Thymus (tissue), 11 donors: ENCODE results near the gene FERD3L. TPM values are rescaled to one million over a fixed set of nuclear protein-coding genes. Genes with fewer than 3 reads are reported as not detected.

Experiments used
- DNase-seq, 9 donors: peaks; one replicate each; pipeline ENCODE4 v3.0.0-alpha.2; 2013; ENCODE audit warnings: low spot score in 9 of 9, low read depth in 6 of 9, missing footprints in 1 of 9
- H3K27ac ChIP-seq, 2 donors: one replicate each; pipeline ENCODE4 v1.5.1; 2013; ENCODE audit warnings: control low read depth in 1 of 2, low read depth in 1 of 2, low read length in 1 of 2, mild to moderate bottlenecking in 1 of 2, moderate library complexity in 1 of 2
- H3K27me3 ChIP-seq, 2 donors: one replicate each; pipeline ENCODE4 v1.5.1; 2013; ENCODE audit warnings: low read length in 1 of 2; ENCODE audit not compliant: control insufficient read depth in 2 of 2, insufficient read depth in 1 of 2
- H3K36me3 ChIP-seq, 2 donors: one replicate each; pipeline ENCODE4 v1.5.1; 2013; ENCODE audit warnings: low read length in 1 of 2, mild to moderate bottlenecking in 1 of 2, moderate library complexity in 1 of 2; ENCODE audit not compliant: control insufficient read depth in 2 of 2, insufficient read depth in 2 of 2
- H3K4me1 ChIP-seq, 2 donors: one replicate each; pipeline ENCODE4 v1.5.1; 2013; ENCODE audit warnings: low read length in 2 of 2; ENCODE audit not compliant: control insufficient read depth in 2 of 2, insufficient read depth in 2 of 2
- H3K4me3 ChIP-seq, 2 donors: one replicate each; pipeline ENCODE4 v1.5.1; 2013; ENCODE audit warnings: low read length in 2 of 2, control low read depth in 1 of 2, mild to moderate bottlenecking in 1 of 2
- H3K9me3 ChIP-seq, 2 donors: one replicate each; pipeline ENCODE4 v1.5.1; 2013; ENCODE audit warnings: low read length in 1 of 2, mild to moderate bottlenecking in 1 of 2; ENCODE audit not compliant: control insufficient read depth in 2 of 2, insufficient read depth in 1 of 2
- WGBS: extraction: QIAGEN DNeasy Blood & Tissue Kit; methylation state at CpG from one replicate; pipeline ENCODE4 v1.1.7; 2013; 5-methylcytosine and 5-hydroxymethylcytosine counted together
- polyA plus RNA-seq: library from polyadenylated mRNA; stranded (reverse); fragments of 200-250 nt; gene quantifications from one replicate; pipeline ENCODE4 v1.2.3, GENCODE V29; 2013
- total RNA-seq: library from RNA; stranded (reverse); fragments of 120-200 nt; gene quantifications from one replicate; pipeline ENCODE4 v1.2.4, GENCODE V29; 2013
- donor health status: healthy.

Gene FERD3L
- total and polyA plus RNA-seq, 2 donors, result not detected

GRCh38 chr7:19112274-19113001 lies 32.8 kb downstream of the FERD3L start:
- H3K36me3 ChIP-seq, result no peaks in the 10 kb centered on the region
- H3K4me3 ChIP-seq, result no peak overlapping the region
- H3K4me1 ChIP-seq, result peaks cover 0 to 4% of the 10 kb centered on the region in 2 donors
- H3K9me3 ChIP-seq, result no peaks in the 10 kb centered on the region
- H3K27me3 ChIP-seq, result peaks cover 76 to 98% of the 10 kb centered on the region in 2 donors
- no peak overlapping the region for H3K27ac ChIP-seq
- WGBS, result 5% methylated on average over 42 of the region's 42 CpGs
- DNase-seq, result no peak

- Histone ChIP-seq H3K27ac (no peak overlapping the region), H3K4me1 (peaks cover 0 to 6% of the 10 kb centered on the region in 2 donors), H3K4me3 (no peak overlapping the region), H3K36me3 (no peaks in the 10 kb centered on the region), H3K9me3 (no peaks in the 10 kb centered on the region), H3K27me3 (peaks cover 76 to 100% of the 10 kb centered on the region in 2 donors)
- 14% methylated on average over 15 of the region's 15 CpGs for WGBS
- DNase-seq, result no peak
Measured at GRCh38 chr7:19111474-19112273, 33.5 kb downstream of the FERD3L start.

- Histone ChIP-seq H3K36me3 (no peaks in the 10 kb centered on the region), H3K27ac (no peak overlapping the region), H3K27me3 (peaks cover 75 to 100% of the 10 kb centered on the region in 2 donors), H3K9me3 (no peaks in the 10 kb centered on the region), H3K4me1 (peaks cover 0 to 6% of the 10 kb centered on the region in 2 donors), H3K4me3 (no peak overlapping the region)
- DNase-seq, result no peak
- WGBS, result 13% methylated on average over 6 of the region's 6 CpGs
Measured at GRCh38 chr7:19110776-19111175, 34.4 kb downstream of the FERD3L start.

- WGBS, result 12% methylated on average over 11 of the region's 11 CpGs
- Histone ChIP-seq H3K36me3 (no peaks in the 10 kb centered on the region), H3K4me3 (no peak overlapping the region), H3K27me3 (peaks cover 75 to 99% of the 10 kb centered on the region in 2 donors), H3K9me3 (no peaks in the 10 kb centered on the region), H3K4me1 (peaks cover 0 to 6% of the 10 kb centered on the region in 2 donors), H3K27ac (no peak overlapping the region)
- DNase-seq, result no peak
Measured at GRCh38 chr7:19110026-19110730, 35.0 kb downstream of the FERD3L start.

GRCh38 chr7:19109000-19109946 lies 35.9 kb downstream of the FERD3L start:
- Histone ChIP-seq H3K27me3 (peaks cover 81 to 98% of the 10 kb centered on the region in 2 donors), H3K36me3 (no peaks in the 10 kb centered on the region), H3K4me3 (no peak overlapping the region), H3K27ac (no peak overlapping the region), H3K9me3 (no peaks in the 10 kb centered on the region), H3K4me1 (peaks cover 0 to 6% of the 10 kb centered on the region in 2 donors)
- no peak for DNase-seq
- WGBS, result 20% methylated on average over 11 of the region's 11 CpGs

GRCh38 chr7:19107356-19108146 lies 37.7 kb downstream of the FERD3L start:
- 4% methylated on average over 48 of the region's 48 CpGs for WGBS
- H3K27me3 ChIP-seq, result peaks cover 69 to 86% of the 10 kb centered on the region in 2 donors

GRCh38 chr7:19107081-19107355 lies 38.2 kb downstream of the FERD3L start:
- peaks cover 0 to 3% of the 10 kb centered on the region in 2 donors for H3K4me1 ChIP-seq
- H3K27me3 ChIP-seq, result peaks cover 64 to 81% of the 10 kb centered on the region in 2 donors
- H3K4me3 ChIP-seq, result no peak overlapping the region
- no peak overlapping the region for H3K27ac ChIP-seq
- no peak for DNase-seq
- H3K36me3 ChIP-seq, result no peaks in the 10 kb centered on the region
- 1% methylated on average over 6 of the region's 6 CpGs for WGBS
- no peaks in the 10 kb centered on the region for H3K9me3 ChIP-seq

More at GRCh38 chr7:19107356-19108146, 37.7 kb downstream of the FERD3L start:
- peaks cover 0 to 6% of the 10 kb centered on the region in 2 donors for H3K4me1 ChIP-seq
- DNase-seq, result peak in 1 of 9 donors; percentile 2
- H3K27ac ChIP-seq, result no peak overlapping the region
- no peaks in the 10 kb centered on the region for H3K36me3 ChIP-seq
- no peaks in the 10 kb centered on the region for H3K9me3 ChIP-seq
- no peak overlapping the region for H3K4me3 ChIP-seq
